ENCODE data around the gene TMEM220.

TMEM220 gene

DNA sequence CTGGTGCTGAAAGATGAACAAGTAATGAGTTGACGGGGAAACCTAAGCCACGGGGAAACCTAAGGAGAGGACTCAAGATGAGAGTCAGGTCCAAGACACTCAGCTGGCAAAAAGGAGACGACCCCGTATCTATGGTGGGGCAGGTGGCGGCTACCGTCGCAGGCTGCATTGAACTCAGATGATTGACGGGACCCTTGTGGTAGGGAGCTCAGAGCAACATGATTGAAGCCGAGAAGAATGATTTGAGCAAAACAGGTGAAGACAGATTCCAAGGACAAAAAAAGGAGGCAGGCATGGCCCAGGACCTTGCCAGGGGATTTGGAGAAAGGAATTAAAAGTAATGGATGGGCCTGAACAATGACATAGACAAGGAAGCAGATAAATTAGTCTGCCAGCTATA, 65.3 kb downstream of the TMEM220 start:
- DNase-seq (ENCODE audit: low read depth), result no peak

Data from EH (cell line).